Measurements from ENCODE around the gene ADAM12. TPM values are rescaled to one million over a fixed set of nuclear protein-coding genes. Genes with fewer than 3 reads are reported as not detected.

Gene ADAM12
- total and polyA plus RNA-seq, 5 donors = 0.14 to 2.7 (median 1.4) TPM

GRCh38 chr10:126216632-126216961 lies 171.7 kb downstream of the ADAM12 start:
- no peak for DNase-seq

GRCh38 chr10:126215746-126216631 lies 172.3 kb downstream of the ADAM12 start:
- DNase-seq (no peak), ATAC-seq (no peak)
- Histone ChIP-seq H3K27ac (ENCODE audit: low read length) (no peak overlapping the region), H3K4me1 (ENCODE audit: control insufficient read depth, insufficient read depth, low read length) (no peaks in the 10 kb centered on the region), H3K9me3 (ENCODE audit: control insufficient read depth, low read length) (no peaks in the 10 kb centered on the region), H3K27me3 (ENCODE audit: control insufficient read depth, insufficient read depth) (no peaks in the 10 kb centered on the region), H3K4me3 (ENCODE audit: low read length) (no peak overlapping the region)
- 66% methylated on average over 11 of the region's 11 CpGs for WGBS
- intact Hi-C loops (cut with DNase I) = no loop called here

More at GRCh38 chr10:126216632-126216961, 171.7 kb downstream of the ADAM12 start:
- intact Hi-C loops (cut with DNase I) = no loop called here
- H3K27me3 ChIP-seq (ENCODE audit: control insufficient read depth, insufficient read depth) = no peaks in the 10 kb centered on the region
- no peaks in the 10 kb centered on the region for H3K4me1 ChIP-seq (ENCODE audit: control insufficient read depth, insufficient read depth, low read length)
- ATAC-seq = no peak
- no peak overlapping the region for H3K4me3 ChIP-seq (ENCODE audit: low read length)
- H3K9me3 ChIP-seq (ENCODE audit: control insufficient read depth, low read length) = no peaks in the 10 kb centered on the region
- 79% methylated on average over 4 of the region's 4 CpGs for WGBS
- no peak overlapping the region for H3K27ac ChIP-seq (ENCODE audit: low read length)

GRCh38 chr10:126214679-126215078 lies 173.6 kb downstream of the ADAM12 start:
- no peaks in the 10 kb centered on the region for H3K4me1 ChIP-seq (ENCODE audit: control insufficient read depth, insufficient read depth, low read length)
- no peak overlapping the region for H3K4me3 ChIP-seq (ENCODE audit: low read length)
- ATAC-seq = no peak
- no peaks in the 10 kb centered on the region for H3K27me3 ChIP-seq (ENCODE audit: control insufficient read depth, insufficient read depth)
- H3K27ac ChIP-seq (ENCODE audit: low read length) = no peak overlapping the region
- WGBS = 96% methylated on average over 8 of the region's 8 CpGs
- no peak for DNase-seq
- intact Hi-C loops (cut with DNase I) = no loop called here
- H3K9me3 ChIP-seq (ENCODE audit: control insufficient read depth, low read length) = no peaks in the 10 kb centered on the region

- ATAC-seq = no peak
- no peaks in the 10 kb centered on the region for H3K9me3 ChIP-seq (ENCODE audit: control insufficient read depth, low read length)
- DNase-seq = no peak
- no peaks in the 10 kb centered on the region for H3K4me1 ChIP-seq (ENCODE audit: control insufficient read depth, insufficient read depth, low read length)
- no peaks in the 10 kb centered on the region for H3K27me3 ChIP-seq (ENCODE audit: control insufficient read depth, insufficient read depth)
- H3K4me3 ChIP-seq (ENCODE audit: low read length) = no peak overlapping the region
- WGBS = 81% methylated on average over 6 of the region's 6 CpGs
- H3K27ac ChIP-seq (ENCODE audit: low read length) = no peak overlapping the region
- intact Hi-C loops (cut with DNase I) = no loop called here
These were observed 174.3 kb downstream of the ADAM12 start for GRCh38 chr10:126214021-126214420.

GRCh38 chr10:126212738-126213137 lies 175.5 kb downstream of the ADAM12 start:
- 94% methylated on average over 2 of the region's 2 CpGs for WGBS
- ATAC-seq (no peak), DNase-seq (no peak)
- Histone ChIP-seq H3K4me3 (ENCODE audit: low read length) (no peak overlapping the region), H3K27me3 (ENCODE audit: control insufficient read depth, insufficient read depth) (no peaks in the 10 kb centered on the region), H3K4me1 (ENCODE audit: control insufficient read depth, insufficient read depth, low read length) (no peaks in the 10 kb centered on the region), H3K27ac (ENCODE audit: low read length) (no peak overlapping the region), H3K9me3 (ENCODE audit: control insufficient read depth, low read length) (no peaks in the 10 kb centered on the region)
- intact Hi-C loops (cut with DNase I) = no loop called here

- no peak overlapping the region for H3K27ac ChIP-seq (ENCODE audit: low read length)
- ATAC-seq (no peak), DNase-seq (no peak)
- no peaks in the 10 kb centered on the region for H3K4me1 ChIP-seq (ENCODE audit: control insufficient read depth, insufficient read depth, low read length)
- intact Hi-C loops (cut with DNase I) = no loop called here
- no peaks in the 10 kb centered on the region for H3K27me3 ChIP-seq (ENCODE audit: control insufficient read depth, insufficient read depth)
- H3K4me3 ChIP-seq (ENCODE audit: low read length) = no peak overlapping the region
- no peaks in the 10 kb centered on the region for H3K9me3 ChIP-seq (ENCODE audit: control insufficient read depth, low read length)
- 90% methylated on average over 10 of the region's 10 CpGs for WGBS
These were observed 178.1 kb downstream of the ADAM12 start for GRCh38 chr10:126210051-126210651.

- no peaks in the 10 kb centered on the region for H3K27me3 ChIP-seq (ENCODE audit: control insufficient read depth, insufficient read depth)
- ATAC-seq (no peak), DNase-seq (no peak)
- H3K4me1 ChIP-seq (ENCODE audit: control insufficient read depth, insufficient read depth, low read length) = no peaks in the 10 kb centered on the region
- no peak overlapping the region for H3K27ac ChIP-seq (ENCODE audit: low read length)
- H3K9me3 ChIP-seq (ENCODE audit: control insufficient read depth, low read length) = no peaks in the 10 kb centered on the region
- 64% methylated on average over 4 of the region's 4 CpGs for WGBS
- H3K4me3 ChIP-seq (ENCODE audit: low read length) = no peak overlapping the region
- intact Hi-C loops (cut with DNase I) = no loop called here
These were observed 178.8 kb downstream of the ADAM12 start for GRCh38 chr10:126209451-126209850.

GRCh38 chr10:126208726-126209302 lies 179.5 kb downstream of the ADAM12 start:
- DNase-seq = no peak
- no peaks in the 10 kb centered on the region for H3K9me3 ChIP-seq (ENCODE audit: control insufficient read depth, low read length)
- no peak overlapping the region for H3K27ac ChIP-seq (ENCODE audit: low read length)
- H3K4me3 ChIP-seq (ENCODE audit: low read length) = no peak overlapping the region
- 28% methylated on average over 4 of the region's 4 CpGs for WGBS
- intact Hi-C loops (cut with DNase I) = no loop called here
- H3K27me3 ChIP-seq (ENCODE audit: control insufficient read depth, insufficient read depth) = no peaks in the 10 kb centered on the region
- H3K4me1 ChIP-seq (ENCODE audit: control insufficient read depth, insufficient read depth, low read length) = no peaks in the 10 kb centered on the region
- ATAC-seq = no peak

GRCh38 chr10:126207851-126208250 lies 180.4 kb downstream of the ADAM12 start:
- WGBS = 70% methylated on average over 1 of the region's 1 CpG
- H3K27me3 ChIP-seq (ENCODE audit: control insufficient read depth, insufficient read depth) = no peaks in the 10 kb centered on the region
- intact Hi-C loops (cut with DNase I) = no loop called here
- no peaks in the 10 kb centered on the region for H3K9me3 ChIP-seq (ENCODE audit: control insufficient read depth, low read length)
- H3K4me3 ChIP-seq (ENCODE audit: low read length) = no peak overlapping the region
- ATAC-seq = no peak
- DNase-seq = no peak
- no peaks in the 10 kb centered on the region for H3K4me1 ChIP-seq (ENCODE audit: control insufficient read depth, insufficient read depth, low read length)
- H3K27ac ChIP-seq (ENCODE audit: low read length) = no peak overlapping the region

GRCh38 chr10:126207313-126207771 lies 180.9 kb downstream of the ADAM12 start:
- no peaks in the 10 kb centered on the region for H3K4me1 ChIP-seq (ENCODE audit: control insufficient read depth, insufficient read depth, low read length)
- H3K9me3 ChIP-seq (ENCODE audit: control insufficient read depth, low read length) = no peaks in the 10 kb centered on the region
- no peaks in the 10 kb centered on the region for H3K27me3 ChIP-seq (ENCODE audit: control insufficient read depth, insufficient read depth)
- intact Hi-C loops (cut with DNase I) = no loop called here
- 79% methylated on average over 3 of the region's 3 CpGs for WGBS
- no peak for DNase-seq
- H3K27ac ChIP-seq (ENCODE audit: low read length) = no peak overlapping the region
- ATAC-seq = no peak
- H3K4me3 ChIP-seq (ENCODE audit: low read length) = no peak overlapping the region

- 95% methylated on average over 1 of the region's 1 CpG for WGBS
- DNase-seq = no peak
- no peaks in the 10 kb centered on the region for H3K4me1 ChIP-seq (ENCODE audit: control insufficient read depth, insufficient read depth, low read length)
- H3K27ac ChIP-seq (ENCODE audit: low read length) = no peak overlapping the region
- H3K4me3 ChIP-seq (ENCODE audit: low read length) = no peak overlapping the region
- H3K9me3 ChIP-seq (ENCODE audit: control insufficient read depth, low read length) = no peaks in the 10 kb centered on the region
- no peaks in the 10 kb centered on the region for H3K27me3 ChIP-seq (ENCODE audit: control insufficient read depth, insufficient read depth)
- intact Hi-C loops (cut with DNase I) = no loop called here
- ATAC-seq = no peak
These were observed 182.6 kb downstream of the ADAM12 start for GRCh38 chr10:126205486-126206205.
